RWPE2 (cell line): Measurements from ENCODE around the gene LONP2.

Source experiments
- ATAC-seq: fragments of 200-7000 bp; cut with Tn5 transposase; 3 replicates; pipeline ENCODE4 v1.9.1; 2021; ENCODE audit warnings: low read depth
- DNase-seq: peaks from one replicate; pipeline ENCODE4 v3.0.0-alpha.2; 2020; ENCODE audit warnings: low spot score
- H3K27ac ChIP-seq: fragments of 450-650 bp; 2 replicates; pipeline ENCODE4 v1.5.1; 2017; ENCODE audit warnings: mild to moderate bottlenecking; ENCODE audit not compliant: poor library complexity, severe bottlenecking
- H3K27me3 ChIP-seq: fragments of 250-450 bp; sonication (Bioruptor Pico); 2 replicates; pipeline ENCODE4 v1.5.1; 2021; ENCODE audit warnings: mild to moderate bottlenecking, moderate library complexity; ENCODE audit not compliant: insufficient read depth, poor library complexity, severe bottlenecking
- H3K36me3 ChIP-seq: fragments of 250-450 bp; sonication (Bioruptor Pico); 2 replicates; pipeline ENCODE4 v1.5.1; 2020; ENCODE audit warnings: low read depth, mild to moderate bottlenecking, moderate library complexity
- H3K4me1 ChIP-seq: fragments of 250-450 bp; sonication (Bioruptor Pico); 2 replicates; pipeline ENCODE4 v1.5.1; 2021; ENCODE audit warnings: mild to moderate bottlenecking, moderate library complexity; ENCODE audit not compliant: insufficient read depth, poor library complexity, severe bottlenecking
- H3K4me3 ChIP-seq: fragments of 250-450 bp; sonication (Bioruptor Pico); 2 replicates; pipeline ENCODE4 v1.5.1; 2021; ENCODE audit warnings: mild to moderate bottlenecking, moderate library complexity; ENCODE audit not compliant: severe bottlenecking
- H3K9me3 ChIP-seq: fragments of 250-450 bp; sonication (Bioruptor Pico); 2 replicates; pipeline ENCODE4 v1.5.1; 2021; ENCODE audit warnings: mild to moderate bottlenecking, moderate library complexity; ENCODE audit not compliant: severe bottlenecking
- CTCF ChIP-seq: fragments of 450-650 bp; IDR thresholded peaks from one replicate; pipeline ENCODE4 v1.5.1; 2017; ENCODE audit warnings: mild to moderate bottlenecking, moderate library complexity; ENCODE audit not compliant: poor library complexity, severe bottlenecking

Gene LONP2

GRCh38 chr16:48276102-48276501 is 32.0 kb downstream of the LONP2 start:
- no peak for TF ChIP-seq CTCF
- ATAC-seq (peak; percentile 27; the same call in 1 of the 3 replicates), DNase-seq (no peak)
- no peak overlapping the region for H3K27ac ChIP-seq
- peaks cover 5% of the 10 kb centered on the region for H3K4me1 ChIP-seq
- peaks cover 85% of the 10 kb centered on the region for H3K36me3 ChIP-seq
- H3K9me3 ChIP-seq: peaks cover 2% of the 10 kb centered on the region
- H3K4me3 ChIP-seq: no peak overlapping the region
- no peaks in the 10 kb centered on the region for H3K27me3 ChIP-seq

GRCh38 chr16:48277158-48277557 is 33.1 kb downstream of the LONP2 start:
- H3K27me3 ChIP-seq: no peaks in the 10 kb centered on the region
- ATAC-seq (no peak), DNase-seq (no peak)
- peaks cover 79% of the 10 kb centered on the region for H3K36me3 ChIP-seq
- peaks cover 2% of the 10 kb centered on the region for H3K9me3 ChIP-seq
- no peak for TF ChIP-seq CTCF
- H3K4me3 ChIP-seq: no peak overlapping the region
- H3K4me1 ChIP-seq: peaks cover 5% of the 10 kb centered on the region
- H3K27ac ChIP-seq: no peak overlapping the region

GRCh38 chr16:48279199-48279598 is 35.1 kb downstream of the LONP2 start:
- Histone ChIP-seq H3K36me3 (peaks cover 67% of the 10 kb centered on the region), H3K27me3 (no peaks in the 10 kb centered on the region), H3K4me3 (no peak overlapping the region), H3K27ac (no peak overlapping the region), H3K4me1 (peaks cover 5% of the 10 kb centered on the region), H3K9me3 (no peaks in the 10 kb centered on the region)
- DNase-seq (no peak), ATAC-seq (no peak)
- TF ChIP-seq CTCF: no peak

GRCh38 chr16:48280546-48280945 is 36.4 kb downstream of the LONP2 start:
- Histone ChIP-seq H3K4me1 (peaks cover 4% of the 10 kb centered on the region), H3K4me3 (no peak overlapping the region), H3K27me3 (no peaks in the 10 kb centered on the region), H3K9me3 (no peaks in the 10 kb centered on the region), H3K36me3 (peaks cover 67% of the 10 kb centered on the region), H3K27ac (no peak overlapping the region)
- no peak for ATAC-seq
- no peak for TF ChIP-seq CTCF
- DNase-seq: no peak

GRCh38 chr16:48282636-48283263 is 38.6 kb downstream of the LONP2 start:
- peaks cover 6% of the 10 kb centered on the region for H3K9me3 ChIP-seq
- H3K4me1 ChIP-seq: no peaks in the 10 kb centered on the region
- TF ChIP-seq CTCF: no peak
- peaks cover 72% of the 10 kb centered on the region for H3K36me3 ChIP-seq
- no peak for ATAC-seq
- H3K27me3 ChIP-seq: no peaks in the 10 kb centered on the region
- no peak for DNase-seq
- no peak overlapping the region for H3K27ac ChIP-seq
- no peak overlapping the region for H3K4me3 ChIP-seq
